ENCODE results near the gene OR10A3.
A peak's percentile ranks its signal among the peaks of the same experiment; 100 is the strongest.

OR10A3 gene

GRCh38 chr11:7936615-7937014, 4.9 kb downstream of the OR10A3 start:
- DNase-seq: peak; percentile 88

GRCh38 chr11:7931168-7931567, 10.3 kb downstream of the OR10A3 start, which contains the start of gene OR10A6:
Gene OR10A6, minus strand, starts transcription at chr11:7931268. Its CDS starts 2,606 bp downstream, at chr11:7928662.
- no peak for DNase-seq

DNA sequence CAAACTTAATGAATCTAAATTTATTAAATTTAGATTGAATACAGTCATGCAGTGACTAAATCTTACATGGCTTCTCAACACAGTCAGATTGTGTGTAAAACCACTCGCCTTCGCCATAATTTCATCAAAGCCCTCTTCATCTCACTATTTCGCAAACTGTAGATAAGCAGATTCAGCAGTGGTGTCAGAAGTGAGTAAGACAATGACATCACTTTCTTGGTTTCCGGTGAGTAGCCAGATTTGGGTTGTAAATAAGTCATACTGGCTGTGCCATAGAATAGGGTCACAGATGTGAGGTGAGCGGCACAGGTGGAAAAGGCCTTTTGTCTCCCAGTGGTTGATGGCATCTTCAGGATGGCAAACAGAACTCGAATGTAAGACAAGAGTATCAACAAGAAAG, 13.9 kb downstream of the OR10A3 start:
- no peak for DNase-seq

DNA sequence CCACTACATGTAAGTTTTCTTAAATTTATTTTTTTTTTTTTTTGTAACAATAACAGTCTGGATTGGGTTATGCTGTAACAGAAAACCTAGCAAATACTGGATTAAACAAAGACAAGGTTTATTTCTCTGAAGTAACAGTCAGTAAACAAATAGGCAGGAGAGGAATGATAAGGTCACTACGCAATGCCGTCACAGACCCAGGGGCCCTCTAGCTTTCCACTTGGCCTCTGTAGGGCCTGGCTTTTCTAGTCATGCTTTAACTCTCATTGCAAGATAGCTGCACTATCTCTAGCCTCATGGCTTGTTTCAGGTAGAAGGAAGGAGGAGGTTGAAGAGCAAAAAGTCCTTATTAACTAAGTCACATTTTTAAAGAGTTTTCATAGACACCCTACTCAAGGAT, 17.0 kb downstream of the OR10A3 start:
- no peak for DNase-seq

DNA sequence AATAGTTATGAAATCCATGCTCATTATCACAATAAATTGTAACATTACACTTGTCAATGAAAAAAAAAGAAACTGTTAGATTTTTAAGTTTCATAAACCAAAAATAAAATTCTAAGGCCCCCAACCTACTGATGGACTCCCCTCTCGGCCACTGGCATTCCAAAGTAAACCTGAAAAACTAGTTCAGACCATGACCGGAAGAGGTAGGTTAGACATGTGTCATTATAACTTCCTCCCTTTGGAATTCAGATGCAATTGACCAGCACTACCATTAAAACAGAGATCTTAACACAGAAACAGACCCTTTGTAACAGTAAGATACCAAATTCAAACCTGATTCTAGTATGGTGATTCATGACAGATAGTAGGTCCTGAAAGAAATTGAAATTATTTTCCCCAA, 23.4 kb downstream of the OR10A3 start:
- DNase-seq: peak; percentile 9

DNA sequence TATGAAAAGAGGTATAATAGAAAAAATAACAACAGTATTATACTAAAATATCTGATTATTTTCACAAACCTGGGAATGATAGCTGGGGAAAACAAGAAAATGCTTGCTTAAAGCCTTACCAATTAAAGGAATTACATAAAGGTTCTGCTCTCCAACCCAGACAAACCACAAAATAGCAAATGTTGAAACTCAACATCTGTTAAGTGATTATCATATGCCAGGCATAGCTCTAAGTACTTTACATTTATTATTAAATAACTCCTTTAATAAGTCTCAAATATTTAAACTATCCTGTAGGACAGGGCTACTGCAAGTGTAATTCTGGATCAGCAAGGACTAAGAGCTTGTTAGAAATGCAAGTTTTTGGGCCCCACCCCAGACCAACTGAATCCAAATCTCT, 30.5 kb downstream of the OR10A3 start:
- DNase-seq: no peak

- DNase-seq: no peak
These were observed 31.2 kb downstream of the OR10A3 start for GRCh38 chr11:7910286-7910788.

GRCh38 chr11:7909585-7910285, 31.8 kb downstream of the OR10A3 start:
- DNase-seq: no peak

DNA sequence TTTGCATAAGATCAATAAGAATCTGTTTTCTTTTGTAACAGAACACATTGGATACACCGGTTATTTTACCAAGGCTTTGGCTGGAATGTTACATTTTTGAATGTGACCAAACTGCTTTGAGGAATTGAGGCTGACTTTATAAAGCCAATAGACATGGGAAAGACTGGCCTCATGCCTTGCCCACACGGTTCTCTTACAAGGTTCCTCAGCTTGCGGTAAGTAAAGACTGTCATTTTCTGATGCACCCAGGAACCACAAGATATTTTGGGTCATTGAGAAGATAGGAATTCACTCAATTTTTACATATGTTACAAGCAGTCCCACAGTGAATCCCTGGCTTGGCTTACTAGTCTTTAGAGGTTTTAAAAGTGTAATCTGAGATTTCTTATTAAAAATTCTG, 34.4 kb downstream of the OR10A3 start:
- DNase-seq: no peak

DNA sequence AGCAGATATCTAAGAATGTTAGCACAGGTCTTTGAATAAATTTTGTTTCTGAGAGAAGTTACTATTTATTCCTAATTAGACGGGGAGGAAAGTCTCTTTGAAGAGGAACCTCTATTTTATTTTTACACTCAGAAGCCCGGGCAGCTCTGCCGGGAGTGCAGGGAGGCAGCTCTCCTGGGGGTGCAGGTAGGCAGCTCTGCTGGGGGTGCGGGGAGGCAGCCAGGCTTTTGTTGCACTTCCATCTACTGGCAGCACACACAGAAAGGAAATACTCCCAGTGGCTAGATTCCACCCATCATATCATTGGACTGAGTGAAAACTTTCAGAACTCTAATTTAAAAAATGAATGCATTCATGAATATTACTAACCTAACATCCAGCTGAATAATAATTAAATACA, 35.0 kb downstream of the OR10A3 start:
- DNase-seq: no peak

DNA sequence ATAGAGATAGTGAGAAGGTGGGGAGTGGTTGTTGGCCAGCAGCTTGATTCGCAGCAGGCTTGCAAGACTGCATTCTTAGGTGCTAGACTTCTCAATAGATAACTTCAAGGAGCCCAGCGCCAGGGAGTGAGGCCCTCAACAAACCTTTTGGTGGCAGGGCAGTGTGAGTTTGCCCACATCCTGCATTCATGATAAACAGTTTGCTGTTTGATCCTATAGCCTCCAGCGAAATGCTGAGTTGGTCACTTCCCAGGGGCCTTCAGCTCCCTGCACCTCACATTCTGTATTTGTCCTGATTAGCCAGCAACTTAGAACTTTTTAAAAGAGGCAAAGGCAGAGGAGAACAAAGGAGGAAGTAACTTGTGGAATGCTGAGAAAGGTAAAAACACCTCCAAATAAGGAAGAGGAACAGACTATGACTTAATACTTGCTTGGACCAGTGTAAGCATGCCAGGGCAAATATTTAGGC, 35.5 kb downstream of the OR10A3 start:
- DNase-seq: no peak

DNA sequence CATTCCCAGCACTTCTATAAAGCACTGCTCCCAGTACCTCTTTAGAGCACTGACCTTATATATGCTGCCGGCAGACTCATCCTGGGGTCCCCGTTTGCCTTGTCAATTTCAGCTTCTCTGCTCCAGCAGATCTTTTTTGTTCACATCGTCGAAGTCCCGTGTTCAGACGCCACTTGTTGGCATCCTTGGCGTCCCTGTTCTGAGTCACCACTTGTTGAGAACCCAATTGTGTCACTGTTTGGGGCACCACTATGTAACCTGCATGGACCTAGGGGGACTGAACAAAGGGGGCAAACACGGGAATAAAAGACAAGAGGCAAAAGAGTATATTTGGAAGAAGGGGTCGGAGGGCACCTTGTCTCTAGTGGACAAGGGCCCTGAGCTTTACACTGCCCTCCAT, 36.0 kb downstream of the OR10A3 start:
- no peak for DNase-seq

- DNase-seq: peak; percentile 61
These were observed 36.6 kb downstream of the OR10A3 start for GRCh38 chr11:7904917-7905316.

GRCh38 chr11:7903940-7904339, 37.6 kb downstream of the OR10A3 start:
- DNase-seq: no peak

GRCh38 chr11:7901319-7901854, 40.1 kb downstream of the OR10A3 start:
- DNase-seq: no peak

- no peak for DNase-seq
These were observed 40.8 kb downstream of the OR10A3 start for GRCh38 chr11:7900686-7901085.

GRCh38 chr11:7899418-7899817, 42.1 kb downstream of the OR10A3 start:
- no peak for DNase-seq

- DNase-seq: no peak
These were observed 42.7 kb downstream of the OR10A3 start for GRCh38 chr11:7898666-7899283.

- no peak for DNase-seq
These were observed 45.3 kb downstream of the OR10A3 start for GRCh38 chr11:7896009-7896785.

DNA sequence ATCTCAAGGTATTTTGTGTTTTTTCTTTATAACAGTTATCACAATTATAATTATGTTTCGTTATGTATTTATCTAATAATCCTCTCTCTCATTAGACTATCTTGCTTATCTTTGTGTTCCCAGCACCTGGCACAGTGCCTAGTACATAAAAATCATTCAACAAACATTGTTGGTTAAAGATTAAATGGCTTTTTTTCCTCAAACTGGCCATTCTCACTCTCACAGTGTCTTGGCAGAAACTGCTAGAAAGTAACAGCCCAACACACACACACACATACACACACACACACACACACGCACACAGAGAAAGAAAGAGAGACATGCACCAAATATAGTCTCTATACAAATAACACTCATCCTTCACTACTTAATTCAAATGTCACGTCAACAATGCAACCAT, 47.3 kb downstream of the OR10A3 start:
- no peak for DNase-seq

- no peak for DNase-seq
These were observed 47.7 kb downstream of the OR10A3 start for GRCh38 chr11:7893796-7894195.

DNA sequence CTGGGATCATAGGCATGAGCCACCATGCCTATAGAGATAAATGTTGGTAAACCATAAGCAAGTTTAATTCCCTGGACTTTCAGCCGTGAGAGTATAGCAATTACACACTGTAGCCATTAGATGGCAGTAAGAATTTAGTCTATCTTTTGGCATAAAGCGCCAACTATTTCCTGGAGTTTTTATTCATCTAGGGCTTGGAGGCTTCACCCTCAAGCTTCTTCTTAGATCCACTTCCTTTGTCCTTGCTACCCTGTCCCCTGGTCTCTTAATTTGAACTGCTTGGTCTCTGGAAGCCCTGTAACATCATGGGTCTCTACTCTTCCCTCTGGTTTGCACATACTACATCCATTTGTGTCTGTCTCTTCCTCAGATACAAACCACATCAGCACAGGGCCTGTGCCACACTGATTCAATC, 48.7 kb downstream of the OR10A3 start:
- peak; percentile 85 for DNase-seq

DNA sequence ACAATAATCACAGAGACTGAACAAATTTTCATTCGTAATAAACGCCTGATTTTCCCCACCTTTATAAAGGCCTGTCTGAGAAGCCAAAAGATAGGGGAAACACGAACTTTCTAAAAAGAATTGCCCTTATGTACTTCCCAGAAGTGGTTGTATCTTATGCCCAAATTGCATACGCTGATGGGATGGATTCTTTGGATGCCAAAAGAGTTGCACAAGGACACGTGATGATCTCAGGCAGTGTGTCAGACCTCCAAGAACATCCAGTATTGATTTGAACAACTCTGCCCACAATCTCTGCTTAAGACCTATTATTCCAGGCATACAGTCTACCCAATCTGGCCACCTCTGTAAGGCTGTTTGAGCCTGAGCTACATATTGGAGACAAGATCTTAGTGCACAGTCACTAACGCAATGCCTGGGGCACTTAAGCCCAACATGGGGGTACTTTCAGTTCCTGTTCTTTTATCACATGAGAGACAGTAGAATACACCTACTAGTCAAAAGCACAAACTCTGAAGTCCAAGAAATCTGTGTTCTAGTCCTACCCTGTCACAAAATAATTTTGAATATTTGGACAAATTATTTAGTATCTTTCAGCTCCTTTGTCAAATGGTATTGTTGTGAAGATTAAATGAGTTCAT, 49.3 kb downstream of the OR10A3 start:
- DNase-seq: no peak

Measured in DMS53 (cell line).